ENCODE measurements around the gene HTATIP2. TPM values are rescaled to one million over a fixed set of nuclear protein-coding genes. Genes with fewer than 3 reads are reported as not detected.

Gene HTATIP2
- polyA plus RNA-seq, 3 donors: 31.5 to 108 (median 102) TPM

GRCh38 chr11:20367313-20367948 lies 3.9 kb downstream of the HTATIP2 start:
- peaks cover 16 to 41% of the 10 kb centered on the region in 2 donors for H3K4me1 ChIP-seq (ENCODE audit: control insufficient read depth in 1 of 2, insufficient read depth in 2 of 2, low read length in 2 of 2)
- peak; percentile 55 to 76 (median 57) for DNase-seq
- intact Hi-C loops (cut with micrococcal nuclease): no loop called here
- peaks cover 48% of the 10 kb centered on the region for H3K4me1 Mint-ChIP-seq
- H3K79me2 ChIP-seq (ENCODE audit: insufficient read depth, low read length): peaks cover 10% of the 10 kb centered on the region
- no CpG with 5 or more reads among the region's 9 CpGs for WGBS (ENCODE audit: insufficient coverage)
- H3K9ac ChIP-seq (ENCODE audit: insufficient read depth, low read length, poor library complexity, severe bottlenecking): no peak overlapping the region
- no peak for TF ChIP-seq CTCF (IDR thresholded peaks at IDR 0.05)
- H3K9me3 Mint-ChIP-seq: peaks cover 0 to 3% (median 0%) of the 10 kb centered on the region in 7 donors
- no peak overlapping the region for H2AFZ ChIP-seq (ENCODE audit: insufficient read depth, low read depth, low read length, poor library complexity, severe bottlenecking)
- peaks cover 39% of the 10 kb centered on the region in 2 donors for H3K36me3 Mint-ChIP-seq
- no peak overlapping the region for H3K4me3 Mint-ChIP-seq
- H4K20me1 ChIP-seq (ENCODE audit: insufficient read depth, low read length): no peaks in the 10 kb centered on the region
- H3K9me3 ChIP-seq (replicated peaks in 1 of 2; ENCODE audit: control insufficient read depth in 1 of 2, insufficient read depth in 1 of 2, low read length in 2 of 2): no peaks in the 10 kb centered on the region
- H3K27ac Mint-ChIP-seq: peak overlapping the region in 6 of 7 donors; percentile 6 to 86 (median 60)
- H3K36me3 ChIP-seq (replicated peaks in 1 of 2; ENCODE audit: control insufficient read depth in 1 of 2, insufficient read depth in 2 of 2, low read length in 2 of 2): peaks cover 9 to 45% of the 10 kb centered on the region in 2 donors
- peaks cover 0 to 4% (median 3%) of the 10 kb centered on the region in 3 donors for H3K27me3 Mint-ChIP-seq (ENCODE audit: low read depth in 3 of 3)
- H3K4me2 ChIP-seq (replicated peaks; ENCODE audit: extremely low read depth, low read length, poor library complexity, severe bottlenecking): peak overlapping the region; percentile 6
- H3K27me3 ChIP-seq (ENCODE audit: control insufficient read depth in 2 of 2, insufficient read depth in 2 of 2, low read length in 2 of 2): no peaks in the 10 kb centered on the region
- H3K27ac ChIP-seq (ENCODE audit: low read depth in 1 of 2, low read length in 2 of 2): peak overlapping the region in 1 of 2 donors; percentile 14
- no peak overlapping the region for H3K4me3 ChIP-seq (replicated peaks in 1 of 3; ENCODE audit: low read depth in 2 of 3, low read length in 3 of 3)

GRCh38 chr11:20368438-20368837 lies 4.9 kb downstream of the HTATIP2 start:
- H3K4me2 ChIP-seq (replicated peaks; ENCODE audit: extremely low read depth, low read length, poor library complexity, severe bottlenecking): no peak overlapping the region
- no peak for TF ChIP-seq CTCF (IDR thresholded peaks at IDR 0.05)
- H3K9ac ChIP-seq (ENCODE audit: insufficient read depth, low read length, poor library complexity, severe bottlenecking): no peak overlapping the region
- Mint-ChIP-seq H3K9me3 (peaks cover 0 to 3% (median 0%) of the 10 kb centered on the region in 7 donors), H3K4me1 (peaks cover 38% of the 10 kb centered on the region), H3K27ac (no peak overlapping the region), H3K4me3 (no peak overlapping the region), H3K36me3 (peaks cover 46 to 47% of the 10 kb centered on the region in 2 donors), H3K27me3 (ENCODE audit: low read depth in 3 of 3) (peaks cover 0 to 4% (median 0%) of the 10 kb centered on the region in 3 donors)
- H3K36me3 ChIP-seq (replicated peaks in 1 of 2; ENCODE audit: control insufficient read depth in 1 of 2, insufficient read depth in 2 of 2, low read length in 2 of 2): peaks cover 9 to 54% of the 10 kb centered on the region in 2 donors
- intact Hi-C loops (cut with micrococcal nuclease): no loop called here
- no peak overlapping the region for H2AFZ ChIP-seq (ENCODE audit: insufficient read depth, low read depth, low read length, poor library complexity, severe bottlenecking)
- peaks cover 10 to 34% of the 10 kb centered on the region in 2 donors for H3K4me1 ChIP-seq (ENCODE audit: control insufficient read depth in 1 of 2, insufficient read depth in 2 of 2, low read length in 2 of 2)
- peaks cover 10% of the 10 kb centered on the region for H3K79me2 ChIP-seq (ENCODE audit: insufficient read depth, low read length)
- H3K9me3 ChIP-seq (replicated peaks in 1 of 2; ENCODE audit: control insufficient read depth in 1 of 2, insufficient read depth in 1 of 2, low read length in 2 of 2): no peaks in the 10 kb centered on the region
- H3K27ac ChIP-seq (ENCODE audit: low read depth in 1 of 2, low read length in 2 of 2): no peak overlapping the region
- no peak for DNase-seq
- no peak overlapping the region for H3K4me3 ChIP-seq (replicated peaks in 1 of 3; ENCODE audit: low read depth in 2 of 3, low read length in 3 of 3)
- H3K27me3 ChIP-seq (ENCODE audit: control insufficient read depth in 2 of 2, insufficient read depth in 2 of 2, low read length in 2 of 2): no peaks in the 10 kb centered on the region
- H4K20me1 ChIP-seq (ENCODE audit: insufficient read depth, low read length): no peaks in the 10 kb centered on the region

Measured in CD14-positive monocyte (primary cell).